ENCODE data around the gene CHST15. TPM values are rescaled to one million over a fixed set of nuclear protein-coding genes. Genes with fewer than 3 reads are reported as not detected.
A peak's percentile ranks its signal among the peaks of the same experiment; 100 is the strongest.

CHST15 gene
- total RNA-seq, 1 donor from 2014 or later: 1.5 TPM

DNA sequence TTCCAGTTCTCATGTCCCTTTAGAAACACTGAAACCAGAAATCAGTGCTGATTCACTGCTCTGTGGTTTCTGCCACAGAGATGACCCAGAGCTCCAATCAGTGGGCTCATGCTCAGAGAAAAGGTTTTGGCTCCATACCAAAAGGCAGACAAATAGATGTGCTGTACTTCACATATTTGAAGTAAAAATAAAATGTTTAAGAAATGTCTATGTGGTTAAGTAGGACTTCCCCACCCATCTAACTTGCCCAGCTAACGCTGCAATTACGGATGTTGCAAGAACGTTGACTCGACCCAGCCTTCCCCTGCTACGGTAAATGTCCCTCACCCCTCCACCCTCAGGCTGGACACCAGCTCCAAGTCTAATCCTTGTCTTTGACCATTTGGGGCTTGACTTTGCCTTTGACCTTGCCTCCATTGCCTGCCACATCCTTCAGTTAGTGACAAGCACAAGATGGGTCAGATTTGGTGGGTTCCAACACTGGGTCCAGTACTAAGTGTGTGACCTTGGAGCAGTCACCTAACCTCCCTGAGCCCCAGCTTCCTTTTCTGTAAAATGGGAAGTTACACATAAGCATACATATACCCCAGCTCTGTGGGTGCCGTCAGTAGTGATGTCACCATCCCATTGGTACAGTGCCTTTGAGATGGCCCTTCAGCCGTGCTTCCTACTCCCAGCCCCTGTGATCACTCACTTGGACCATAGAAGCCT, 95.8 kb downstream of the CHST15 start:
- no peaks in the 10 kb centered on the region for H3K9me3 Mint-ChIP-seq
- no peak overlapping the region for H3K4me3 Mint-ChIP-seq
- no peak overlapping the region for H3K27ac Mint-ChIP-seq (ENCODE audit: unreplicated experiment)
- peaks cover 59% of the 10 kb centered on the region for H3K27me3 Mint-ChIP-seq (ENCODE audit: low read depth)
- no peak for DNase-seq (ENCODE audit: low read depth, low spot score)
- no peaks in the 10 kb centered on the region for H3K36me3 Mint-ChIP-seq (ENCODE audit: low read depth)
- peaks cover 8% of the 10 kb centered on the region for H3K4me1 Mint-ChIP-seq
- no peak for TF ChIP-seq CTCF (conservative IDR thresholded peaks at IDR 0.05)

GRCh38 chr10:123997013-123997412, 96.4 kb downstream of the CHST15 start:
- H3K9me3 Mint-ChIP-seq: no peaks in the 10 kb centered on the region
- DNase-seq (ENCODE audit: low read depth, low spot score): no peak
- no peaks in the 10 kb centered on the region for H3K36me3 Mint-ChIP-seq (ENCODE audit: low read depth)
- H3K4me1 Mint-ChIP-seq: peaks cover 8% of the 10 kb centered on the region
- no peak overlapping the region for H3K4me3 Mint-ChIP-seq
- TF ChIP-seq CTCF (conservative IDR thresholded peaks at IDR 0.05): no peak
- H3K27ac Mint-ChIP-seq (ENCODE audit: unreplicated experiment): no peak overlapping the region
- H3K27me3 Mint-ChIP-seq (ENCODE audit: low read depth): peaks cover 65% of the 10 kb centered on the region

DNA sequence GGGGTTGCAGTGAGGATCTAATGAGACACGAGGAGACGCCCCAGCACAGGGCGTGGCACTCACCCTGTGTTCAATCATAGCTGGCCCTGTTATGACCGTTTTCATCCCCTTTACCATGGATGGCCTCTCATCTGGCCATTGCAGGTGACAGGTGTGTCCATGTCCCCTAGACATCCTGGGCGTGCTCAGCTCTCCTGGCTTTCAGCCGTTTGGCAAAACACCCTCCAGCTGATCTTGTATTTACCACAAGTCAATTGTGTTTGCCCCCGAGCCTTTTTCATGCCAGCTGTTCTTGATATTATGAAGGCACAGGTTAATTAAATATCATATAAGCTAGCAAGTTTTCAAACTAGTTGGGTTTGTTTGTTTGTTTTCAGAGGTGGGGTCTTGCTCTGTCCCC, 97.1 kb downstream of the CHST15 start:
- Mint-ChIP-seq H3K27ac (ENCODE audit: unreplicated experiment) (no peak overlapping the region), H3K4me1 (peaks cover 8% of the 10 kb centered on the region), H3K4me3 (no peak overlapping the region), H3K36me3 (ENCODE audit: low read depth) (no peaks in the 10 kb centered on the region), H3K27me3 (ENCODE audit: low read depth) (peaks cover 69% of the 10 kb centered on the region), H3K9me3 (no peaks in the 10 kb centered on the region)
- DNase-seq (ENCODE audit: low read depth, low spot score): no peak
- TF ChIP-seq CTCF (conservative IDR thresholded peaks at IDR 0.05): no peak

DNA sequence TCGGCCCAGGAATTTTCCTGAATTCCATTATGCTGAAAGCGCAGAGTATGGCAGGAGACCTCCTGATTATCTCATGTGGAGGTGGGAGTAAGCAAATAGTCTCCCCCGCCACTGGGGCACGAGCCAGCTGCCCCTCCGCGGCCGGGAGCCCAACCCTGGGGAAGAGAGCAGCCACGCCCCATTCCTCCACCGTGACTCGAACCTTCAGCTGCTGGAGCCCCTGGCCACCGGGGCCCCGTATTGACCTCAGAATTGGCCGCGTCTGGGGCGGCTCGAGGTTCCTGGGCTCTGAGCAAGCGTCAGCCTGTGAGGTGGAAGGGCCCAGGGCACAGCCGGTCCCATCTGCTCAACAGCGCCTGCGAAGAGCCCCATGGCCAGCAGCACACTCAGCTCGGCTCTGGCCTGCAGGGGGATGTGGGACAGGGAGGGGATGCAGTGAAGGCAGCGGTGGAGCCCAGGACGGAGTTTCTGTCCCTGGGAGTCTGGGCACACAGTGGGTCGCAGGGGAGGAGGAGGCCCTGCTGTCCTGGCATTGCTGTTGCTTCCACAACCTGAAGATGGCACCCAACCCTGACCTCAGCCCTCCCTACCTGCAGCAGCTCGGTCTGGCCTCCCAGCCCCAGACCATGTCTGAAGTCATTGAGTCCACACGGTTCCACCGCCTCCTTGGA, 97.8 kb downstream of the CHST15 start:
- TF ChIP-seq CTCF (conservative IDR thresholded peaks at IDR 0.05): peak; percentile 49
- Mint-ChIP-seq H3K27ac (ENCODE audit: unreplicated experiment) (no peak overlapping the region), H3K36me3 (ENCODE audit: low read depth) (peaks cover 3% of the 10 kb centered on the region), H3K9me3 (no peaks in the 10 kb centered on the region), H3K27me3 (ENCODE audit: low read depth) (peaks cover 76% of the 10 kb centered on the region), H3K4me1 (peaks cover 8% of the 10 kb centered on the region), H3K4me3 (no peak overlapping the region)
- DNase-seq (ENCODE audit: low read depth, low spot score): peak; percentile 26

- peaks cover 3% of the 10 kb centered on the region for H3K36me3 Mint-ChIP-seq (ENCODE audit: low read depth)
- H3K4me1 Mint-ChIP-seq: peaks cover 8% of the 10 kb centered on the region
- H3K9me3 Mint-ChIP-seq: no peaks in the 10 kb centered on the region
- H3K4me3 Mint-ChIP-seq: no peak overlapping the region
- peaks cover 81% of the 10 kb centered on the region for H3K27me3 Mint-ChIP-seq (ENCODE audit: low read depth)
- no peak overlapping the region for H3K27ac Mint-ChIP-seq (ENCODE audit: unreplicated experiment)
- no peak for TF ChIP-seq CTCF (conservative IDR thresholded peaks at IDR 0.05)
- DNase-seq (ENCODE audit: low read depth, low spot score): no peak
These were observed 98.3 kb downstream of the CHST15 start for GRCh38 chr10:123995082-123995460.
